Thymus (tissue), 11 donors: ENCODE measurements around the gene FSIP1. TPM values are rescaled to one million over a fixed set of nuclear protein-coding genes. Genes with fewer than 3 reads are reported as not detected.
"Not testable (repeated sequence)": the region's sequence is repeated elsewhere in the genome, so short reads cannot be mapped to it uniquely, and the experiment has no call there.

Experiments used
- DNase-seq, 9 donors: peaks; one replicate each; pipeline ENCODE4 v3.0.0-alpha.2; 2013; ENCODE audit warnings: low spot score in 9 of 9, low read depth in 6 of 9, missing footprints in 1 of 9
- H3K27ac ChIP-seq, 2 donors: one replicate each; pipeline ENCODE4 v1.5.1; 2013; ENCODE audit warnings: control low read depth in 1 of 2, low read depth in 1 of 2, low read length in 1 of 2, mild to moderate bottlenecking in 1 of 2, moderate library complexity in 1 of 2
- H3K27me3 ChIP-seq, 2 donors: one replicate each; pipeline ENCODE4 v1.5.1; 2013; ENCODE audit warnings: low read length in 1 of 2; ENCODE audit not compliant: control insufficient read depth in 2 of 2, insufficient read depth in 1 of 2
- H3K36me3 ChIP-seq, 2 donors: one replicate each; pipeline ENCODE4 v1.5.1; 2013; ENCODE audit warnings: low read length in 1 of 2, mild to moderate bottlenecking in 1 of 2, moderate library complexity in 1 of 2; ENCODE audit not compliant: control insufficient read depth in 2 of 2, insufficient read depth in 2 of 2
- H3K4me1 ChIP-seq, 2 donors: one replicate each; pipeline ENCODE4 v1.5.1; 2013; ENCODE audit warnings: low read length in 2 of 2; ENCODE audit not compliant: control insufficient read depth in 2 of 2, insufficient read depth in 2 of 2
- H3K4me3 ChIP-seq, 2 donors: one replicate each; pipeline ENCODE4 v1.5.1; 2013; ENCODE audit warnings: low read length in 2 of 2, control low read depth in 1 of 2, mild to moderate bottlenecking in 1 of 2
- H3K9me3 ChIP-seq, 2 donors: one replicate each; pipeline ENCODE4 v1.5.1; 2013; ENCODE audit warnings: low read length in 1 of 2, mild to moderate bottlenecking in 1 of 2; ENCODE audit not compliant: control insufficient read depth in 2 of 2, insufficient read depth in 1 of 2
- WGBS: extraction: QIAGEN DNeasy Blood & Tissue Kit; methylation state at CpG from one replicate; pipeline ENCODE4 v1.1.7; 2013; 5-methylcytosine and 5-hydroxymethylcytosine counted together
- polyA plus RNA-seq: library from polyadenylated mRNA; stranded (reverse); fragments of 200-250 nt; gene quantifications from one replicate; pipeline ENCODE4 v1.2.3, GENCODE V29; 2013
- total RNA-seq: library from RNA; stranded (reverse); fragments of 120-200 nt; gene quantifications from one replicate; pipeline ENCODE4 v1.2.4, GENCODE V29; 2013
- donor health status: healthy.

Gene FSIP1
- total and polyA plus RNA-seq, 2 donors, result 0.37 to 0.76 TPM

DNA sequence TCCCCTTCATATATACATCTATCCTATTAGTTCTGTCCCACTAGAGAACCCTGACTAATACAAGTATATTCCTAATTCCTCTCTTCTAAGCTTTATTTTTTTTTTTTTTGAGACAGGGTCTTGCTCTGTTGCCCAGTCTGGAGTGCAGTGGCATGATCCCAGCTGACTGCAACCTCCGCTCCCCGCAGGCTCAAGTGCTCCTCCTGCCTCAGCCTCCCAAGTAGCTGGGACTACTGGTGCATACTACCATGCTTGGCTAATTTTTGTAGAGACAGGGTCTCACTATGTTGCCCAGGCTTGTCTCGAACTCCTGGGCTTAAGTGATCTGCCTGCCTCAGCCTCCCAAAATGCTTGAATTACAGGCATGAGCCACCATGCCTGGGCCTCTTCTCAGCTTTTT lies 30.0 kb upstream of the FSIP1 start:
- H3K4me1 ChIP-seq, DNase-seq, H3K27ac ChIP-seq, H3K4me3 ChIP-seq, H3K27me3 ChIP-seq, H3K36me3 ChIP-seq, H3K9me3 ChIP-seq: not testable (repeated sequence)
- 96% methylated on average over 3 of the region's 3 CpGs for WGBS

DNA sequence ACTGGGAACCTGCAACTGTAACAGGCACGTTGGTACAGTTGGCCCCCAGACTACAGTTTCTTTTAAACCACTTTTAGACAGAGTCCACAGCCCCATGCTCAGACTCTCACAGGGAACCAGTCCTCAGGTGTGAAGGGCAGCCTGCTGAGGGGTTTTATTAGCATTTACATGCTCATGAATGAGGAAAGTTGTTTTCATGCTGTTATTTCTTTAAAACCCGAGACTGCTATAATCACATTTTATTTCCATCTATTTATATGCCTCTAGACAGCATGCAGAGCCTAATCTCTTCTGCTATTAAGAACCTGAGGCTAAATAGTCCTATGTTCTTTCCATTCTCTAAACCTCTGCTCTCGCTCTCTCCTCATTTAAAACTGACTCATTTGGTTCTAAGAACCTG lies 26.3 kb upstream of the FSIP1 start:
- Histone ChIP-seq H3K27ac (no peak overlapping the region), H3K4me1 (no peaks in the 10 kb centered on the region), H3K36me3 (no peaks in the 10 kb centered on the region), H3K4me3 (no peak overlapping the region), H3K27me3 (peaks cover 0 to 2% of the 10 kb centered on the region in 2 donors), H3K9me3 (no peaks in the 10 kb centered on the region)
- 85% methylated on average over 3 of the region's 3 CpGs for WGBS
- DNase-seq, result no peak

DNA sequence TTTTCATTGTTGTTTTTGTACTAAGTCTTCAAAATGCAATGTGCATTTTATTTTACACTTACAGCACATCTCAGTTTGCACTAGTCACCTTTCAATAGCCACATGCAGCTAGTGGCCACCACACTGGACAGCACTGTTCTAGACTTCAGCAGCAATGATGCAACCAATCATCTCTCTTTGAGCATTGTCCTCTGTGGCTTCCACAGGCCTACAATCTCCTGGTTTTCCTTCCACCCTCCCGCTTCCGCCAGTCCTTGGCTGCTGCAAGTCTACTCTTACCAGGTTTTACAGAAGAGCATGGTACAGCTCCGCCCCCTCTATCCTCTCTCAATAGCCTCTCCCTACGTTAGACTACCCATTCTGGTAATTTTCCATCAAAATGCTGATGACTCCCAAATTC lies 25.1 kb upstream of the FSIP1 start:
- WGBS, result 96% methylated on average over 4 of the region's 4 CpGs
- H3K36me3 ChIP-seq, result no peaks in the 10 kb centered on the region
- DNase-seq, result no peak

DNA sequence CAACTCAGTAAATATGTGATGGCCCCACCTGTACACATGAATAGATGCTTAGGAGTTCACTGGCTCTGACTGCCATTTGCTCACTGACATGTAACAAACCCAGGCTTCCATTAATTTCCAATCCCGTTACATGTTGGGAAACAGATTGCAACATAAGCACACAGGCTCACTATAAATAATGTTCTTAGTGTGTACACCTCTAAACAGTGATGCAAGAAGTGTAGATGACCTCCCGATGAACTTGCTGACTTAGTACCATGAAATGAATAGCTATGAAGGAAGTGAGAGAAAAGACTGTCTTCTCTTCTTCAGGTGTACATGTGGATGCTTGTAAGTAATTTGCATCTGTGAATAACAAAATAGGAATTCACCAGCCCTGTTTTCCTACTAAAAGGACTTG lies 21.4 kb upstream of the FSIP1 start:
- DNase-seq, result no peak

More for the DNA sequence above, 25.1 kb upstream of the FSIP1 start:
- Histone ChIP-seq H3K9me3 (no peaks in the 10 kb centered on the region), H3K27me3 (peaks cover 0 to 2% of the 10 kb centered on the region in 2 donors), H3K4me1 (no peaks in the 10 kb centered on the region), H3K4me3 (no peak overlapping the region), H3K27ac (no peak overlapping the region)

DNA sequence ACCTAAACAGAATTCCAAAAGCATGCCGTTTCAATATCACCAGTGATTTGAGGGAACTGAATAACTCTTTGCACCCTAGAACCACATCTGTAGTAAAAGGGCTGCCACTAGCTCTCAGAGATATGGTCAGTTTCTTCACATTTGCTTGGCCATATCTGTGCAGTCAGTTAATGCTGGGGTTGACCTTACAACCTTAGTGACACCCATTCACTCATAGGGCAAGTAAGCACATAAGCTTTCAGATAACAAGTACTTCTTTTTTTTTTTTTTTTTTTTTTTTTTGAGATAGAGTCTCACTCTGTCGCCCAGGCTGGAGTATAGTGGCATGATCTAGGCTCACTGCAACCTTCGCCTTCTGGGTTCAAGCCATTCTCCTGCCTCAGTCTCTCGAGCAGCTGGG lies 20.4 kb upstream of the FSIP1 start:
- H3K27ac ChIP-seq, result no peak overlapping the region
- H3K4me1 ChIP-seq, result no peaks in the 10 kb centered on the region
- DNase-seq, result no peak
- WGBS, result 97% methylated on average over 4 of the region's 4 CpGs
- H3K9me3 ChIP-seq, result no peaks in the 10 kb centered on the region
- H3K36me3 ChIP-seq, result no peaks in the 10 kb centered on the region
- H3K4me3 ChIP-seq, result no peak overlapping the region
- no peaks in the 10 kb centered on the region for H3K27me3 ChIP-seq

More for the DNA sequence above, 21.4 kb upstream of the FSIP1 start:
- no peaks in the 10 kb centered on the region for H3K4me1 ChIP-seq
- H3K36me3 ChIP-seq, result no peaks in the 10 kb centered on the region
- H3K4me3 ChIP-seq, result no peak overlapping the region
- H3K27ac ChIP-seq, result no peak overlapping the region
- H3K27me3 ChIP-seq, result peaks cover 0 to under 1% of the 10 kb centered on the region in 2 donors
- H3K9me3 ChIP-seq, result no peaks in the 10 kb centered on the region
- WGBS, result 93% methylated on average over 2 of the region's 2 CpGs

DNA sequence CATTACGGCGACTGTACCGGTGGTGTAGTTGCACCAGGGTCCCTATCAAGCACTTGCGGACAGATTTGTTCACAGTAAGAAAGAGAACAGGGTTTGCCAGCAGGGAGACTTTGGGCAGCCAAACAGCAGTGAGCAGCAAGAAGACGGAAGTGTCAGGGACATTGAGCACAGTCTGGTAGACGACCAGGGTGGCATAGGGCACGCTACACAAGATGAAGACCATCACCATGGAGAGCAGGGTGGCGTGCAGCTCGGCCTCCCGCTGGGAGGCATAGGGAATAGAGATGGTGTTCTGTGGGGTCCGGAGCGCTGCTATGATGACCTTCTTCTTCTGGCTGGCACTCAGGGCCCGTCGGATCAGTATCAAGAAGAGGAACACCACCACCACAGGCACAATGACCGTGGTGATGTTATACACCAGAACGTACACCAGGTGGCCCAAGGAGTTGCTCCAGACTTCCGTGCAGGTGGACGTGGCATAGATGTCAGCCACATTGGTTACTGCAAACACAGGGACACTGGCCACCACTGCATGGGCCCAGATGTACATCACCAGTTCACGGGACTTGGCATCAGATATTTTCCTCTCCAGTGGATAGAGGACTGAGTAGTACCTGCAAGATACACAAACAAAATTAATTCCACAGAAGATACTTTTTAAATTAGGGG lies 19.1 kb upstream of the FSIP1 start:
- H3K4me3 ChIP-seq, result no peak overlapping the region
- no peaks in the 10 kb centered on the region for H3K36me3 ChIP-seq
- DNase-seq, result no peak
- H3K4me1 ChIP-seq, result no peaks in the 10 kb centered on the region
- 90% methylated on average over 19 of the region's 19 CpGs for WGBS
- no peaks in the 10 kb centered on the region for H3K27me3 ChIP-seq
- H3K27ac ChIP-seq, result no peak overlapping the region
- no peaks in the 10 kb centered on the region for H3K9me3 ChIP-seq

DNA sequence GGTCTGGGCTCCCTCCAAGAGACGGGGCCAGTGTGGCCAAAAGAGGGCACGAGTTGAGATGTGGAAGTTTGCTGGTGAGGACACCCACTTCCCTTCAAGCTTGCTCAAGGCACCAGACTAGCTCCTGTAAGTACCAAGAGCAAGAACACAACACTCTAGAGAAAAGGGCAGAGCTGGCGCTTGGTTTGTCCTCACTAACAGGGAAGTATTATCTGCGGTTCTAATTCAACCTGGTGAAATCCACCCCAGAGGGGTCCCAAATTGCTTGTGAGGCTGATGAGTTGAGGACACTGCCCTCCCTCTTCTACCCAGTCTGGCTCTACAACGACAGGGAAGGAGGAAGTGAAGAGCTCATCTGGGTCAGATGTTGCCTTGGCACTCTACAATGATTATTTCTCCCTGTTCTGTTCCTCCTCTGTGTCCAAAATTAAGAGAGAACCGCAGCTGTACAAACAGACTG lies 16.9 kb upstream of the FSIP1 start:
- Histone ChIP-seq H3K27ac (no peak overlapping the region), H3K27me3 (no peaks in the 10 kb centered on the region), H3K36me3 (no peaks in the 10 kb centered on the region), H3K9me3 (no peaks in the 10 kb centered on the region), H3K4me1 (no peaks in the 10 kb centered on the region), H3K4me3 (no peak overlapping the region)
- no peak for DNase-seq
- 76% methylated on average over 6 of the region's 6 CpGs for WGBS

DNA sequence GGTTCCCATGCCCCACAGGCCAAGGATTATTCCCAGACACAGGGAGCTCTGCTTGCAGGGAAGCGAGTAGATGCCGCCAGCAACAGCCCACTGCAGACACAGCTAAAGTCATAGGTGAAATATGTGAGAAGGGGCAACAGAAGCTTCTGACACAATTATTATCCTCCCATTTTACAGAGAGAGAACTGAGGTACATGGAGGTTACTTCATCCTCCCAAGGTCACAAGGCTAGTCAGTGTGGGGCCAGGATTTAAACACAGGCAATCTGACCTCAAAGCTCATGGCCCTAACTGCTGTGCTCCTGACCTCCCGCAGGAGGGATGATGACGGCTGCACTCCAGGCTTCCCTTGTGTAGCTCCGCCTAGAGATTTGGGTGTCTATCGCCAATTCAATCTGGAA lies 15.7 kb upstream of the FSIP1 start:
- DNase-seq, result no peak
- Histone ChIP-seq H3K4me3 (no peak overlapping the region), H3K9me3 (no peaks in the 10 kb centered on the region), H3K27me3 (no peaks in the 10 kb centered on the region), H3K27ac (no peak overlapping the region), H3K36me3 (no peaks in the 10 kb centered on the region), H3K4me1 (no peaks in the 10 kb centered on the region)
- 96% methylated on average over 6 of the region's 6 CpGs for WGBS

DNA sequence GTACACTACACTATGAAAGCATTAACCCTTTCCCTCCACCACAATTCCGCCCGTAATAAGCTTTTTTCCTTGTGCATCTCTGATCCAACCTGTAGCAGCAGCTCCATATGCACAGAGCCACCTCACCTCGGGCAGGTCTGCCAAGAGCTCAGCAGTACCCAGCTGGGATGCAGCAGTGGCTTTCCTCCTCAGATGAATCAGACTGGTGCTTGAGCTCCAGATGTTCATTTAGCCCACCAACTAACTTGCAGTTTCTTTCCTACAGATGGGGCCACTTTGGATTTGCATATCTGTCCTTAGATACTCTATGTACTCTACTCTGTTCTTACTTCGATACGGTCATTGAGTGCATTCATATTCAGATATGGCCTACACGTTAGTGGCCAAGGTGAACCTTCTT lies 14.8 kb upstream of the FSIP1 start:
- H3K4me3 ChIP-seq, result no peak overlapping the region
- no peaks in the 10 kb centered on the region for H3K9me3 ChIP-seq
- no peaks in the 10 kb centered on the region for H3K4me1 ChIP-seq
- no peak overlapping the region for H3K27ac ChIP-seq
- no peak for DNase-seq
- H3K27me3 ChIP-seq, result no peaks in the 10 kb centered on the region
- no peaks in the 10 kb centered on the region for H3K36me3 ChIP-seq
- 95% methylated on average over 6 of the region's 6 CpGs for WGBS
